Lung (tissue), 12 donors: ENCODE measurements around the gene SLCO3A1. TPM values are rescaled to one million over a fixed set of nuclear protein-coding genes. Genes with fewer than 3 reads are reported as not detected.

Experiments
- ATAC-seq: fragments of 200-7000 bp; cut with Tn5 transposase; one replicate; pipeline ENCODE4 v1.9.1; 2020; ENCODE audit warnings: moderate number of reproducible peaks; ENCODE audit not compliant: insufficient read depth, low FRiP score
- DNase-seq, 3 donors: peaks; one replicate each; pipeline ENCODE4 v3.0.0-alpha.2; 2013 to 2017
- H3K27ac ChIP-seq, 2 donors: one replicate each; pipeline ENCODE4 v1.5.1; 2013; ENCODE audit warnings: mild to moderate bottlenecking in 2 of 2, moderate library complexity in 2 of 2, control low read depth in 1 of 2, inconsistent platforms in 1 of 2, low read depth in 1 of 2, low read length in 1 of 2
- H3K27me3 ChIP-seq, 3 donors: one replicate each; pipeline ENCODE4 v1.5.1; 2013; ENCODE audit warnings: low read length in 2 of 3; ENCODE audit not compliant: control insufficient read depth in 3 of 3, insufficient read depth in 3 of 3
- H3K36me3 ChIP-seq, 4 donors: one replicate each; pipeline ENCODE4 v1.5.1; 2013; ENCODE audit warnings: low read length in 4 of 4, mild to moderate bottlenecking in 1 of 4, moderate library complexity in 1 of 4; ENCODE audit not compliant: control insufficient read depth in 4 of 4, insufficient read depth in 4 of 4
- H3K4me1 ChIP-seq, 5 donors: one replicate each; pipeline ENCODE4 v1.5.1; 2013; ENCODE audit warnings: low read length in 5 of 5, mild to moderate bottlenecking in 2 of 5, moderate library complexity in 1 of 5; ENCODE audit not compliant: control insufficient read depth in 5 of 5, insufficient read depth in 5 of 5
- H3K4me3 ChIP-seq: one replicate; pipeline ENCODE4 v1.5.1; 2013; ENCODE audit warnings: mild to moderate bottlenecking, control low read depth, moderate library complexity
- H3K9ac ChIP-seq, 2 donors: one replicate each; pipeline ENCODE4 v1.5.1; 2013; ENCODE audit warnings: low read length in 2 of 2, control low read depth in 1 of 2; ENCODE audit not compliant: insufficient read depth in 1 of 2
- H3K9me3 ChIP-seq, 4 donors: one replicate each; pipeline ENCODE4 v1.5.1; 2013; ENCODE audit warnings: low read length in 3 of 4, mild to moderate bottlenecking in 1 of 4, moderate library complexity in 1 of 4; ENCODE audit not compliant: control insufficient read depth in 4 of 4, insufficient read depth in 3 of 4
- WGBS, 2 donors: extraction: QIAGEN DNeasy Blood & Tissue Kit; methylation state at CpG; one replicate each; pipeline ENCODE4 v1.1.7; 2013; 5-methylcytosine and 5-hydroxymethylcytosine counted together
- polyA plus RNA-seq, 2 donors: library from polyadenylated mRNA; stranded (reverse); fragments of 200-250 nt; gene quantifications; one replicate each; pipeline ENCODE4 v1.2.1, GENCODE V29; 2013
- total RNA-seq, 2 donors: library from RNA; depleted of rRNA in 1 of 2; stranded (reverse); fragments of >200 nt in 1 of 2; gene quantifications; one replicate each; pipeline ENCODE4 v1.2.1, GENCODE V29; 2014 to 2021
- TF ChIP-seq, protein P1 (sequence below): IDR thresholded peaks from 2 replicates; pipeline ENCODE4 v1.5.1; 2012; ENCODE audit warnings: mild to moderate bottlenecking; ENCODE audit errors: control extremely low read depth, extremely low read depth
- donor health status: control.
- donor health status: control.
- donor health status: Bipolar disorder and iron deficiency.
- donor health status: healthy.
- donor health status: DM: yes; HTN: yes; CAD: no.

The SLCO3A1 gene
- total and polyA plus RNA-seq, 4 donors, result 20.5 to 56.3 (median 33.5) TPM

DNA sequence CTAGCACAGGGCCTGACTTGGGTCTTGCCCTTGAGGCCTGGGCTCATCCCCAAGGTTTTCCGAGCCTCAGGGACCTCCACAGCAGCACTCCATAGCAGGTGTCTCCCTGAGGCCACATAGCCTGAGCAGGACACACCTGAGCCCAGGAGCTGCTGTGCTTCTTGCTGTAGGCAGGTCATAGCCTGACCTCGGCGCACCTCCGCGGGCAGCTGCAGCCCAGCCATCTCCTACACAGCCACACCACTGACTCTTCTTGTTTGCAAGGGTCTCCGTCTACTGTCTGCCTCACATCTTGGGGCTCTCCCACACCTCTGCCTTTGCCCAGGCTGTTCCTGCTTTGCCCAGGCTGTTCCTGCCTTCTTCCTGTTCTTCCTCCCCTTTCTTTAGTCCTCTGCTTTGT, 224.8 kb downstream of the SLCO3A1 start:
- DNase-seq, result no peak
- no peak for ATAC-seq
- Histone ChIP-seq H3K4me3 (no peak overlapping the region), H3K27me3 (no peaks in the 10 kb centered on the region), H3K27ac (no peak overlapping the region), H3K9me3 (no peaks in the 10 kb centered on the region), H3K4me1 (peaks cover 0 to 17% (median 6%) of the 10 kb centered on the region in 5 donors), H3K36me3 (no peaks in the 10 kb centered on the region), H3K9ac (no peak overlapping the region)
- TF ChIP-seq, protein P1, sequence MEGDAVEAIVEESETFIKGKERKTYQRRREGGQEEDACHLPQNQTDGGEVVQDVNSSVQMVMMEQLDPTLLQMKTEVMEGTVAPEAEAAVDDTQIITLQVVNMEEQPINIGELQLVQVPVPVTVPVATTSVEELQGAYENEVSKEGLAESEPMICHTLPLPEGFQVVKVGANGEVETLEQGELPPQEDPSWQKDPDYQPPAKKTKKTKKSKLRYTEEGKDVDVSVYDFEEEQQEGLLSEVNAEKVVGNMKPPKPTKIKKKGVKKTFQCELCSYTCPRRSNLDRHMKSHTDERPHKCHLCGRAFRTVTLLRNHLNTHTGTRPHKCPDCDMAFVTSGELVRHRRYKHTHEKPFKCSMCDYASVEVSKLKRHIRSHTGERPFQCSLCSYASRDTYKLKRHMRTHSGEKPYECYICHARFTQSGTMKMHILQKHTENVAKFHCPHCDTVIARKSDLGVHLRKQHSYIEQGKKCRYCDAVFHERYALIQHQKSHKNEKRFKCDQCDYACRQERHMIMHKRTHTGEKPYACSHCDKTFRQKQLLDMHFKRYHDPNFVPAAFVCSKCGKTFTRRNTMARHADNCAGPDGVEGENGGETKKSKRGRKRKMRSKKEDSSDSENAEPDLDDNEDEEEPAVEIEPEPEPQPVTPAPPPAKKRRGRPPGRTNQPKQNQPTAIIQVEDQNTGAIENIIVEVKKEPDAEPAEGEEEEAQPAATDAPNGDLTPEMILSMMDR, result no peak
- WGBS, 2 donors, result 92 to 93% methylated on average over 6 of the region's 6 CpGs

DNA sequence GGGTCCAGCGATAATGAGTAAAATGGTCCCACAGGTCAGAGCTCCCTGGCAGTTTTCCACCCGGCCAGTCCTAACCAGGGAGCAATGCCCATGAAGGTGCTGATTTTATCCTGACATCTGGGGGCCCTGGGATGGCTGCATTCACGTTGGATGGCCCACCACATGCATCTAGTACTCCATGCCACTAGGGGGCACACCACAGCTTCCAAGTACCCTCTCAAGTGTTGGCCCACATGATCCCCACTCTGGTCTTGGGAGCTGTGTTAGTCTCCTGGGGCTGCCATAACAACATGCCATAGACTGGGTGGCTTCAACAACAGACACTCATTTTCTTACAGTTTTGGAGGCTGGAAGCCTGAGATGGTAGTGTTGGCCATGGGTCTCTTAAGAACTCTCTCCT, 225.5 kb downstream of the SLCO3A1 start:
- Histone ChIP-seq H3K36me3 (no peaks in the 10 kb centered on the region), H3K27ac (no peak overlapping the region), H3K4me3 (no peak overlapping the region), H3K9me3 (no peaks in the 10 kb centered on the region), H3K27me3 (no peaks in the 10 kb centered on the region), H3K4me1 (peaks cover 0 to 17% (median 6%) of the 10 kb centered on the region in 5 donors), H3K9ac (no peak overlapping the region)
- ATAC-seq (no peak), DNase-seq (no peak)
- WGBS, 2 donors, result 89 to 92% methylated on average over 3 of the region's 3 CpGs
- TF ChIP-seq, protein P1, result no peak

DNA sequence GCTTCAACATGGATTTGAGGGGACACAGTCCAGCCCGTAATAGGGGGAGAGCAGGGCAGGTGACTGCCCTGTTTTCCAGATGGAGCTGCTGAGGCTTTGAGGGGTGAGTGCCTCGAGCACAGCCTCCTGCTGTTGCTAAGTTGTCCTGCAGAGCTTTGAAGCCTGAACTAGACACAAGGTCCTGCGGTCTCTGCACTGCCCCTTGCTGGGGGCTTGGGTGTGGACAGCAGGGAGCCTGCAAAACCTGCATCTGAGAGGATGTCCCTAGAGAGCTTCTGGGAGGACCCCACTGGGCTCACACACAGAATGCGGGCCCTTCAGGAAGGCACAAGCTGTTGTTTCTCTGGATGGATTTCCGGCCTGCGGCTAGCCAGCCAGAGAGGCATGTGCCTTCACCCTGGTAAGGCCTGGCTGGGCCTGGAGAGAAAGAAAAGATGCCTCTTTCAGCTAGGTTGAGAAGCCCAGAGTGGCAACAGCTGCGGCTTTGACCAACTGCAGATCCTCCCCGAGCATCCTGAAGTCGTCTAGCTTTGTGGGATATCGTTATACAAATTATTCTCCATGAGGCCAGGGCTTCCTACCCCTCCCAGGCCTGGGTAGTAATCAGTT, 226.2 kb downstream of the SLCO3A1 start:
- ATAC-seq (no peak), DNase-seq (no peak)
- H3K4me3 ChIP-seq, result no peak overlapping the region
- 94 to 97% methylated on average over 10 of the region's 10 CpGs for WGBS, 2 donors
- H3K27me3 ChIP-seq, result no peaks in the 10 kb centered on the region
- no peaks in the 10 kb centered on the region for H3K36me3 ChIP-seq
- H3K27ac ChIP-seq, result no peak overlapping the region
- no peaks in the 10 kb centered on the region for H3K9me3 ChIP-seq
- H3K4me1 ChIP-seq, result peaks cover 0 to 17% (median 2%) of the 10 kb centered on the region in 5 donors
- no peak overlapping the region for H3K9ac ChIP-seq
- TF ChIP-seq, protein P1, result no peak
